Activated CD8-positive, alpha-beta memory T cell treated with anti-CD3 and anti-CD28 coated beads, Interleukin-2, amount 50 U/mL, for 1 hour (primary cell): Measurements from ENCODE around the gene XXYLT1.

Experiments
- DNase-seq: peaks from one replicate; pipeline ENCODE4 v3.0.0-alpha.2; 2020; ENCODE audit errors: extremely low read depth

The XXYLT1 gene

DNA sequence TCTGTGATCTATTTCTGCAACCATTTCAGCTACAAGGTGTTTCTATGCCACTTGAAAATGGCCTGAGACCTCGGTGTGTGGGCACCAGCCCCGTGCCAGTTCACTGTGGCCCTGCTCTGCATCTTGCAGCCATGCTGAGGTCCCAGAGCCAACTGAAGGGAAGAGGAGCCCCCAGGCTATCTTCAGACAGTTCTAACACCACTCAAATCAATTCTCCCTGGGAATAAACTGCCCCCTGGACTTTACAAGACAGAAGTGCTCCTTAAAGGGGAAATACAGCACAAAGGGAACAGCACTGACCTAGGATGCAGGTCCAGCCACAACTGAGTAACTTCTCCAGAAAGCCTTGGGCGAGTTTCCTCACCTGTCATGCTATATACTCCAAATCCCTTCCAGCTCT lies 3.9 kb downstream of the XXYLT1 start:
- DNase-seq = no peak

DNA sequence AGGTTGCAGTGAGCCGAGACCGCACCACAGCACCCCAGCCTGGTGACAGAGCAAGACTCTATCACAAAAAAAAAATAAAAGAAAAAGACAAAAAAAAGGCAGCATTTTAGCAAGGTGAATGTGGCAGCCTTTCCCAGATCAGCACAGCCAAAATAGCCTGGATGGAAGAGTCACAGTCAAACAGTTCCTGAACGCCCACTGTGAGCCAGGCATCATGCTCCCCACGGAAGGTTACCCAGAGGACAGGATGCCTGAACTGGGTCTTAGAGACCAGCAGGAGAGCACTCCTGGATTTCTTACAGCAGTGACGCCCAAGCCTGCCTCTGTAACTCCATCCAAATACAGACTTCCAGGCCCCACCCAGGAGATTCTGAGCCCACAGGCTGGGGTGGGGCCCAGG lies 4.5 kb downstream of the XXYLT1 start:
- DNase-seq = no peak

DNA sequence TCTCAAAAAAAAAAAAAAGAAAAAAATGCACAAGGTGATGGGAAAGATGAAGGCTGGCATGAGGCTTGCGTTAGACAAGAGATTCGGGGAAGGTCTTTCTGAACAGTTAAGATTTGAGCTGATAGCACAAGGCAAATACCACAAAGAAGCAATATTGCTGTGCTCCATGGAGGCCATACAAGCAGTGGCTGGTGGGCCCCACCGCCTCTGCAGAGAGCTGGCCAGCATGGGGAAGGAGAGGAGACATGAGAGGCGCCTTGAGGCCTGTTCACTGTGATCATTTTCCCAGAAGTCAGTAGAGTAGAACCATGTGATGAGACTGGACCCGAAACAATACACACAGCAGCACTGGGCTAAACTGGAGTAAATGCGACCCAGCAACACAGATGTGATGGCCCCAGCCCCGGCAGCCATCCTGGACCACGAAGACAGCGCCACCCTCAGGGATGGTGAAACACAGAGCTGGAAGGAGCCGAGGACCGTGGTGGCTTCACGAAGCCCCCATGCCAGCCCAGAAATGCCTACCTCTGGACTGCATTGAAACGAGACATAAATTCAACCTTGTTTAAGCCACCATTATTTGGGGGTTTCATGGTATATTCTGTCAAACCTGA lies 5.5 kb downstream of the XXYLT1 start:
- DNase-seq = no peak

DNA sequence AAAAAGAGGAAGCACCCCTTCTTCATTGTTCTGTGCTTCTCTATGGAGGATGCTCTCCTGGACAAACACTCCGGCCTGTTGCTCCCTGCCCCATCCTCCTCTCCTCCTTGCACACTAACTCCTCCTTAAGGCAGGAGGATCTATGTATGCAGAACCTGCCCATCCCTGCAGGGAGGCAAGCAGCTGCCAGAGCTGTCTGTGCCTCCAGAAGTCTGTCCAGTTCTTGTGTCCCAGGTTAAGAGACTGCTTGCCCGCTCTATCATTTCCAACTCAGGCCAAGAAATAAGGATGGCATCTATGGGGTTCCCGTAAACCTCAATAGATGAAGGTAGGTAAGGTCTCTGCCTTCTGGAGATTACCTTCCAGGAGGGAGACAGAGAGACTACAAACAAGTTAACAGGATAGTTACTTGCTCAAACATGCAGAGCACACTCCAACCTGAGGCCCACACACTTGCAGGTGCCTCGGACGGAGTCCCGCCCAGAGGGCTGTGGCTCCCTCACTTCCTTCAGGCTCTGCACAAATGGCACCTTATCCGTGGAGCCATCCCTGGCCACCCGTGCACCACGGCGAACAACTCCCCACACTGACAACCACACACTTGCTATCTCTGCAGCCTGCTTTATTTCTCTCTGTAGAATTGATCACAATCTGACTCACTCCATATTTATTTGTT lies 6.9 kb downstream of the XXYLT1 start:
- no peak for DNase-seq

DNA sequence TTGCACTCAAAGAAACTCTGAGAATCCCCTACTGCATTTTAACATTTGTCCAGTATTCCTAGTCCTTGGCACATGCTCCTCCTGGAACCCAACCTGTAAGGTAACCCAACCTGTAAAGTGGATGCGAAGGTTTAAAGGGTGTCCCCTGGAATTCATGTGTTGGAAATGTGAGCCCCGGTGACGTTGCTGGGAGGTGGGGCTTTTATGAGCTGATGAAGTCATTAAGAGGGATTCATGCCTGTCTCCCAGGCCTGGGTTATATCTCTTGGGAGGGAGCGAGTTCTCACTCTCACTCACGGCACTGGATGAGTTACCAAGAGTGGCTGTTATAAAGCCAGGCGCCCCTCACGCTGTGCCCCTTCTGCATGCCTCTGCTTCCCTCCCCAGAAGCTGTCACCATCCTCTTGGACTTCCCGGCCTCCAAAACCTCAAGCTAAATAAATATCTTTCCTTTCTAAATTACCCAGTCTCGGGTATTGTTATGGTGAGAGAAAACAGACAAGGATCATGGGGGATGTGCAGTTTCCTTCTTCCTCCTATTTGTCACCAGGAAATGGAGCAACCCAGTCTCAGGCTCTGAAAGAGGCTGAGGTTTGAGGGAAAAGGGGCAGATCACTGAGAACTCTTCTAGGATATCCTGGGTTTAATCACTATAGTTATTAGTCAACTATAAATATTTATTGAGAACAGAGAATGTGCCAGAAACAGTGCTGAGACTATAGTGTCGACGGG lies 7.6 kb downstream of the XXYLT1 start:
- no peak for DNase-seq

DNA sequence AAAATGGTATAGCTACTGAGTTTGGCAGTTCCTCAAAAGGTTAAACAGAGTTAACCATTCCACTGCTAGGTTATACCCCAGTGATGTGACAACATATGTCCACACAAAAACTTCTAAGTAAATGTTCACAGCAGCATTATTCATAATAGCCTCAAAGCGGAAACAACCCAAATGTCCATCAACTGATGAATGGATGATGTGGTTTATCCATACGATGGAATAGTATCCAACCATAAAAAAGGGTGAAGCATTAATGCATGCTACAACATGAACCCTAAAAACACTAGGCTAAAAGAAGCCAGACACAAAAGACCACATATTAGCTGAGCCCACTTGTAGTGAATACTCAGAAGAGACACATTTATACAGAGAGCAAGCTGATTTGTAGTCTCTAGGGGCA lies 9.0 kb downstream of the XXYLT1 start:
- no peak for DNase-seq

DNA sequence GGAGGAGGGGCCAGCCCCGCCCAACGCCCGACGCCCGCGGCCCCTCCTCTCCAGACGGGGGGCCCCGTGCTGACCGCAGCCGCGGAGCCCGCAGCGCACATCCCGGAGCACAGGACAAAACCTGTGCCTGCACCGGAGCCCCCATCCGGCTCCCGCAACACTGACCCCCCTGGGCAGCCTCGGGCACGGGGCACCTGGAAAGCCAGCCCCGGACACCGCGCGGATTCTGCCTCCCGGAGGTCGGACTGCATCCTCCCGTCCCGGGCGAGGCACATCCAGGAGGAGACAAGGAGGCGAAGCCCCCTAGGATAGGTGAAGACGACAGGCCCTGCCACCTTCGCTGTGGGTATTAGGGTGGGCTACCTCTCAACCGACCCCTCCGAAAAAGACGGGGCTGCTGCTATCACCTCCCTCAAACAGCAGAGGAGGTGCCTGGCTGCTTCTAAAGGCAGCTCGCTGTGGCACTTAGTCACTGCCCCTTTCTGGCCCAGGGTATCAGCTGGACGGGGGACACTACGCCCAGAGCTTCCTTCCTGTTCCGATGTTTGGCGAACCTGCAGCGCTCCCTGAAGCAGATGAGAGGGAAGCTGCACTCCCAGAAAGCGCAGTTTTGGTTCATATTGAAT lies 10.6 kb downstream of the XXYLT1 start:
- no peak for DNase-seq

DNA sequence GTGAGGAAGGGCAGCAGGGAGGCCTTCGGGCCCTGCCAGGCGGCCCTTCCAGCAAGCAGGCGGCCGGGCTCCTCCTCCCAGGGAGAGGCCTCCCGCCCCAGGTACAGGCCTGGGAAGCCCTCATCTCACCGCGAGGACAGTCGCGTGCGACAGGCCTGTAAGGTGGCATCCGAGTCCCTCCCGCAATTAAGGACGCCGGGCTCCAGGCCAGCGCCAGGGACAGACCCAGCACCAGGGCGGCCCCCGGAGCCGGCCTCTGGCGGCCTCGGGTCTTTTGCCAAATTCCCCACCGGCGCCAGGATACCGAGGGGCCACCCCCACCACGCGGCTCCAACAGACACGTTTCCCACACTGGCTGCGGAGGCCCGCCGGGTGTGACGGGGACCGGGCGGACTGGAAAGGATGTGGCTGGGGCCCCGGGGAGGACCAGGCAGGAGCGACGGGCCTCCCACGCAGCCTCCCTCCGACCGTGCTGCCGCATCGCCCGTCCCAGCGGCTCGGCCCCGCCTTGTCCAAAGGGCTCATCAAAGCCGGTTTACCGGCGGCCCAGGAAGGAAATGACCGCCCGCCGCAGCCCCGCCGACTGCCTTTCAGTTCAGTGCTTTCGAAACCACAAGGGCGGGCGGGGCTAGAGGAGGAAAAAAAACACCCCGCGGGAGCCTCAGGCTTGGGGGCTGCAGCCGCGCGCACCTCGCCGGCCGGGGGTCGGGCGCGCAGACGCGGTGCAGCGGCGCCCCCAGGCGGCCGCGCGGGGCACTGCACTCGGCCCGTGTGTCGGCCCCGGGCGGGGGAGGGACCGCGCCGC lies 11.3 kb downstream of the XXYLT1 start:
- peak; percentile 87 for DNase-seq

DNA sequence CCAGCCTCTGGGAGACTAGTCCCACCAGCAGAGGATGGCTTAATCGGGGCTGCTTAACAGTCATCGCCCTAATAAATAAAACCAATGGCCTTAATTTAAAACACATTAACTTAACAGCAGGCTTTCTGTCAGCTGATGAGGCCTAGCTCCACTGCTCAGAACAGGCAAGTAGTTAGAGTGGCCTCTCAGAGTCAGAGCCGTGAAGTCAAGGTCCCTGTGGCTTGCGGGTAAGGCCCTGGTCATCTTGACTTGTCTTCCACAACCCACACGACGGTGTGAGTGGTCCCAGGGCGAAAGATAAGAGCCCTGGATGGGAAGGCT lies 11.8 kb downstream of the XXYLT1 start:
- DNase-seq = no peak

DNA sequence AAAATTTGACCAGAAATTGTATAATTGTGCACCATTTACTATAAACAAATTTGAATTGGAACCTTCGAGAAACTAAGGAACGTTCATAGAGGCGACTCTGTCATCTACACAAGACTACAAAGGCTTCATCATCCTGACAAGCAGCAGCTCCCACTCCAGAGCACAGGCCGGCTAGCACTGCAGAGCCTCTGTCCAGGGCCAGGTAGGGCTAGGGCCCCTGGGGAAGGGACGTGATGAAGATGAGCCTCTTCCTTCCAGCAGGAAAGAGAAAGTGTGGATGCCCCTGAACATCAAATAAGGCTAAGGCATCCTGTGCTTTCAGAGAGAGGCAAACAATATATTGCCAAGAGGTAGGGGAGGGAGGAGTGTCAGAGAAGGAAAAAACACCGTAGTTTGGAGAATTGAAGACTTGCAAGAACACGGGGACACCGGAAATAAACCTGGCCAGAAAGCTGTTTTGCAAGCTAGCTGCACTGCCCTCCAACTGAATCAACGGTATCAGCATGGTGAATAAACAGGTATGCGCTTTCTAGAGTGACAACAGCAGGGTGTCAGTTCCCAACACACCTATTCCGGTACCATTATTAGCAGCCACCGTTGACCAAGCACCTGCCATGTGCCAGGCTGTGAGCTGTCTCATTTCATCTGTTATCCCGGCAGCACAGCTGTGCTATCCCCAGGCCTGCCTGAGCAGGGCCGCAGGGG lies 12.4 kb downstream of the XXYLT1 start:
- no peak for DNase-seq

DNA sequence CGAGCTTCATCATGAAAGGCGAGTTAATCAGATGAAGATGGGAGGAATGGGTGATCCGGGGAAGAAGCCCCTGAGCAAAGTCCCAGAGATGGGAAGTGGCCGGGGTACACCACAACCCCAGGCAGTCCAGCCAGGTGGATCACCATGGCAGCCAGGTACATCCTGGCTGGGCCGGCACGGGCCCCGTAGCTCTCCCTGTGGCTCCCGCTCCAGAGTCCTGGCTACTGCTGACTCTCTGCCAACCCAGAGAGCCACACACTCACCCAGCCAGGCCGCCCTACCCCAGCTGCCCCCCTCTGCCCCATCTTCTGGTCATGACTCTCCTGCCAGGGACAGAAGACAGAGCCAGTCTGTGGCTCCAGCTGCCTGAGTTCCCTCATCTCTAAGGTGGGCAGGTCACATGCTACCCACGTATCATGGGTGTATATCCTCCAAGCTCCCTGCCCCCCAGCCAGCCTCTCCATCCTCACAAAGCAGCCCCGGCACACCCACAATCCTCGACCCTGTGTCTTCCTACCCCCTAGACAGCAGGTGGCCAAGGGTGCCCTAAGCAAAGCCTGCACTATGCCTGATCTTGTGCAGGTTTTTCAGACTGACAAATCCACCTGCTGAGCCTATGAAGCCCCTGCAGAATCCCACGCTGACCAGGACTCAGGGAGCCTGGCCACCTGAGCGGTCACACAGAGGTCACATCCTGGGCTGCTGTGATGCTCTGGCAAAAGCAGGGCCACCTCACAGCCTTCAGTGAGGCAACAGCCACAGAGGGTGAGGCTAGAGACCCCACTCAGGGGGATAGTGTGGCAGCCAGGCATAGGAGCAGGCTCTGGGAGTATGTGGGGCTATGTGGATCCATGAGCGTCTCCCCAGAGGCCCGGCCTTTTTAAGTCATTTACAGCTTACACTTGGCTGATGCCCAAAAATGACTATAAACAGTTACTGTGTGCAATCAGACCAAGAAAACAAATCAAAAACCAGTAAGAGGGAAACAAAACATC lies 13.2 kb downstream of the XXYLT1 start:
- DNase-seq = no peak

DNA sequence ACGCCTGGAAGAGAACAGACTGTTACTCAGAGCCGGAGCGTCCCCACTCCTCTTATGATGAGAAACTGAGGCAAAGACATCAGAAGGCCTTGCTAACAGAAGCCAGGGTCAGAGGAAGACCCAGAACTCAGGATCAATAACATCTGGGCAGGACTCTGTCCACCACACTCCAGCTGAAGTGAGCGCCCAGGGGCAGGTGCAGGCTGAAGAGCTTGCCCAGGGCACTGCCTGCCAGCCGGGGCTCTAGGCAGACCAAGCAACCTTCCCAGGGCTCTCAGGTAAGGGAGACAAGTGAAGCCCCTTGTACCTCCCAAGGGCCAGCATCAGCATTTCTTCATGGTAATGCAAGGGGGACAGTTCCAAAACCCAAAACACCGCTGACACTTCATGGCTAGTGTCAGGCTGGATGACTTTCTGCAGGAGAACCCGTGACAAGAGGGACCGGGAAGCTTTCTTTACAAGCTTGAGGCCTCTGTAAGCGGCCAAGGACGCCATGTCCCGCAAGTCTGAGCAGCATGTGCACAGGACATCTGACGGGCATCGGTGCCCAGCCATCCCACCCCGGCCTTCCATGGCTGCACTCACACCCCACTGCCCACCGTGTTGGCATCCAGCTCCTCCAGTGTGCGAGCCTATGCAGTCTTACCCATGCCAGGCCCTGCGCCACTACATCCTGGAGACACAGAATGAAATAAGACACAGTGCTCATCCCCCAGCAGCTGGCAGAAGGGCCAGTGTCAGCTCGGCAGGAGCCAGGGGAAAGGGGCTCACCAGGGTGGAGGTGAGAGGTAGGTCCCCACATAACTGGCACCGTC lies 14.1 kb downstream of the XXYLT1 start:
- DNase-seq = no peak

DNA sequence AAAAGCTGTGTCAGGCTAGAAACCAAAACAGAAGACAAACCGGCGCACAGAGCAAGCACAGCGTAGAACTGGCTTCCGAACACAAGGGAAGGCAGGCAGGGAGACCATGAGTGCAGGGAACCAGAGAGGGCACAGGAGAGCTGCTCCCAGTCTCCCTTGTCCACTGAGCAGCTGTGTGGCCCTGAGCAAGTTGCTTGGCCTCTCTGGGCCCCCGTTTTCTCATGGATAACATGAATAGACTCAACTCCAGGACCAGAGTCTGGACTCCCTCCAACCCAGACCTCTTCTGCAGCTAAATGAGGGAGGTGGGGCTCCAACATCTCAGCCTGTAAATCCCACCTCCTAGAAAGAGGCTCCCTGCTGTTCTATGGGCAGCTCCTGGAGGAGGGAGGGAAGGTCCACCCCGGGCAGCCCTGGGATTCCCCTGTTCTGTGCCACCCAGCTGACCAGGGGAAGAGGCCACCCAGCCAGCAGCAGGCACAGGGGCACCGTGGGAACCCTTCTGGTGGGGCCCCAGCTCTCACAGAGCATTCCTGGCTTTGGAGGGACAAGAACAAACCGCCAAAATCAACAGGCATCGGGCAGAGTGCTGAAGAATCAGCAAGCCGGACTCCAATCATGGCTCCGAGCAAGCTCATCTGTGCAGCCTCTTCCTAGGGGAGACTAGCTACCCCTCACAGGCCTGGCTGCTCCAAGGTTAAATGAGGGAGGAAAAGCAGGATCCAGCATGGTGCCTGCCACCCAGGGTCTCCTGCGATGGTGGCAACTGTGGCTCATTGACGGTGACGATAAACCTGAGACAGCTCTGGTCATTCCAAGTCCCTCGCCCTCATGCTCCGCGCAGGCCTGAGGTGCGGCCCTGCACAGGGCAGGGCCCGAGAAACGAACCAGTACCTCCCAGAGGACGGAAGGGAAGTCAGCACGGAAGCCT lies 15.1 kb downstream of the XXYLT1 start:
- DNase-seq = no peak

DNA sequence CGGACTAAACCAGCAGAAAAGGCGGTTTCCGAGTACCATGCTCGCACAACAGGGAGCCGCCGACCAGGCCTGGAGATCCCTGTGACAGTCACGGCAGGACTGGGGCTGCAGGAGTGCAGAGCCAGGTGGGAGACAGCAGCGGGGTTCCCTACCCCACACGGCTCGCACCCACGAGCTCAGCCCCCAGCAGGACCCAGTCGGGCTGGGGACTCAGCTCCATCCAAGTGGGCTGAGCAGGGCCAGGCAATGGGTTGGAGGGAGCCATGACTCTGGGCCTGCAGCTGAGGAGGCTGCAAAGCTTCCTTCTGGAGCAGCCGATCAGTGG lies 15.8 kb downstream of the XXYLT1 start:
- no peak for DNase-seq

DNA sequence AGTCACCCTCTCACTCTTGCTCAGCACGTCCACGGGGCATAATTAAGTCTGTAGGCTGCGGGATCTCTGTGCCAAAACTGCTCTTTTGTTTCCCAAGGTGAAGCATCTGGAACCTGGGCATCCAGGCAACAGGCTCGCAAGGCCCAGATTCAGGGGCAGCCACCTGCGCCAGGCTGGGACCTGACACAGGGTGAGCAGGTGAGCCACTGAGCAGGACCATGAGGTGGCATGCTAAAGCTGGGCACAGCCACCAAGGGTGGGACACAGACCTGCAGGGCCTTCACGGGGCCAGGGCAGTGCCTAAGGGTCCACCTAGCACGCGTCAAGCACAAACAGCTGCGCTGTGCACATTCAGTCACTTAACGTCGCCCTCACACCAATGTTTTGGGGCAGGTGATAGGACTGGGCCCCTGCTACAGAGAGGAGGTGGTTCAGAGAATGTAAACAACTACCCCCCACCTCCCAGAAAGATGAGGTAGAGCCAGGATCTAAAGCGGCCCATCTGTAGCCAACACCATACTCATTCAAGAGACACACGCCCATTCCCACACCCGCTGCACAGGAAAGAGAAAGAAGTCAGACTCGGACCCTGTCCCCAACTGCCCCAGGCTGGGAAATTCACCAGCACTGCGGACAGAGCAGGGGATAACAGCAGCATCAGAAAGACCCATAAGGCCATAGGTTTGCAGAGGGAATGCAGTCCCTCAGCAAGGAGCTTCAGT lies 16.3 kb downstream of the XXYLT1 start:
- no peak for DNase-seq

DNA sequence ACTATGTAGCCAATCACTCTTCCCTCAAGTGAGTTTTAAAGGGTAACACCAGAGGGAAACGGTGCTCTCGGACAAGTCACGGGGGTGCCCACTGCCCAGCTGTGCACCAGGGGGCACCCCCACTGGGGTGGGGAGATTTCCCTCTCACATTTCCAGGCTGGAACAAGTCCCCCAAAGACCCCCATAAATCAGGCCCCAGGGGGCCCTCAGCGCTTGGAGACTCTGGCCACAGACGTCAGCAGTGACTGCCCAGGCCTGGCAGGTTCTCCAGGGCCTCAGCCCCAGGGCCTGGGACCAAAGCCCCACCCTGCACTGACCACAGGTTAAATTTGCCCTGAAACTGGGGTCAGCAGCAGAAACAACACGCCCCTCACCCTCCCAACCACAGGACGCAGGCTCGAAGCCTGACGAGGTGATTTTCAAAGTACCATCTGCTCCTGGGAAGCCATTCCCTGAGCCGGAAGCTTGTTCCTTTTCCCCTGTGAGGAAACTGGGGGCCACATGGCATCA lies 17.0 kb downstream of the XXYLT1 start:
- DNase-seq = no peak

DNA sequence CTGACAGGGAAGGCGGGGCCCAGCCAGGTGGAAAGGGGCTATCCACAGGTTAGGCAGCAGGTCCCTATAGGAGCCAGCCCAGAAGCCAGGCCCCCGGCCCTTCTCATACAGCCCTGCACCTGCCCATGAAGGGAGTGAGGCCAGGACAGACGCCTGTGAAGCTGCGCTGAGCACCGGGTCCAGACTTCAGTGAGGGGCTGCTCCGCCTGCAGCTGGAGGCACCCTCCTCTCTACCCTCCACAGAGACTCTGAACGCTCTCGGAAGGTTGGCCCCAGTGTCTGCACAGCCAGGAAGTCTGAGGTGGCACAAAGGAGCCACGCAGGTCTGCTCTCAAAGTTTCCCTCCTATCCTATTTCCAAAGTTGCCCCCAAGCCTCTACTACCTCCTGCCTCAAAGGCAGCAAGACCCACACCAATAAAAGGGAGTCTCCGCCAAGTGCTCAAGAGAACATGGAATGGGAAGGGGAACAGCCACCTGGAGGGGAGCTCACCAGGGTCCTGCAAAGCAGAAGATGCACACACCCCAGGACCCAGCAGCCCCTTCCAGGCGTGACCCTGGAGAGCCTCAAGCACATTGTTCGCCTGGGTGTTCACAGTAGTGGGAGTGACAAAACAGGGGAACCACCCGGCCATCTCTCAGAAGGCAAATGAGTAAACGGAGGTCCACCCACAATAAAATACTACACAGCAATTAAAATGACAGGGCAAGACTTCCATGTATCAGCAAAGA lies 19.5 kb downstream of the XXYLT1 start:
- no peak for DNase-seq
